ENCODE measurements around the gene USP5. TPM values are rescaled to one million over a fixed set of nuclear protein-coding genes. Genes with fewer than 3 reads are reported as not detected.
"Not testable (repeated sequence)": the region's sequence is repeated elsewhere in the genome, so short reads cannot be mapped to it uniquely, and the experiment has no call there.

The USP5 gene
- total RNA-seq, 2 donors from 2014 or later, result 58.3 to 84.1 TPM

DNA sequence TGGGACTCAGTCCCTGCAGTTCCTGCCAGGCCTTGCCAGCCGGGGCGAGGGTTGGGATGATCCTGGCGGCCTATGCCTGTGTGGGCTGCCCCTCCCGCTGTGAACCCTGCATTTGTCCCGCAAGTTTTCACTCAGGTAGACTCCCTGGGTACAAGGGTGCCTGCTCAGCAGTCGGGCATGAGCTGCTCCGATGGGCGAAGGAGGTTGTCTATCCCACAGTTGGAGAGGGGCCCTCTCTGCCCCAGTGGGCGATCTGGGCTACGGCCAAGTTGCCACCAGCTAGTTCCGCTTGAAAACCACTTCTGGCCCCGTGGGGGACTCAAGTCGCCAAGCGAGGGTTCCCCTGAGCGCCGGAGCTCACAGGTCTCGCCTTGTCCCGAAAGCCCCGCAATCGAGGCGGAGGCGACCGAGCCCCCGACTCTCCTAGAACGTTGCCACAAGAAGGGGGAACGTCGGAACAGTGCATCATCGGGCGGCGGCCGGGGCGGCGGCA, 15.0 kb downstream of the USP5 start:
- peak overlapping the region; percentile 82 to 90 for H3K4me3 ChIP-seq
- H3K9me3 ChIP-seq, result no peaks in the 10 kb centered on the region
- TF ChIP-seq, protein P1, sequence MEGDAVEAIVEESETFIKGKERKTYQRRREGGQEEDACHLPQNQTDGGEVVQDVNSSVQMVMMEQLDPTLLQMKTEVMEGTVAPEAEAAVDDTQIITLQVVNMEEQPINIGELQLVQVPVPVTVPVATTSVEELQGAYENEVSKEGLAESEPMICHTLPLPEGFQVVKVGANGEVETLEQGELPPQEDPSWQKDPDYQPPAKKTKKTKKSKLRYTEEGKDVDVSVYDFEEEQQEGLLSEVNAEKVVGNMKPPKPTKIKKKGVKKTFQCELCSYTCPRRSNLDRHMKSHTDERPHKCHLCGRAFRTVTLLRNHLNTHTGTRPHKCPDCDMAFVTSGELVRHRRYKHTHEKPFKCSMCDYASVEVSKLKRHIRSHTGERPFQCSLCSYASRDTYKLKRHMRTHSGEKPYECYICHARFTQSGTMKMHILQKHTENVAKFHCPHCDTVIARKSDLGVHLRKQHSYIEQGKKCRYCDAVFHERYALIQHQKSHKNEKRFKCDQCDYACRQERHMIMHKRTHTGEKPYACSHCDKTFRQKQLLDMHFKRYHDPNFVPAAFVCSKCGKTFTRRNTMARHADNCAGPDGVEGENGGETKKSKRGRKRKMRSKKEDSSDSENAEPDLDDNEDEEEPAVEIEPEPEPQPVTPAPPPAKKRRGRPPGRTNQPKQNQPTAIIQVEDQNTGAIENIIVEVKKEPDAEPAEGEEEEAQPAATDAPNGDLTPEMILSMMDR (IDR thresholded peaks at IDR 0.05), result no peak
- TF ChIP-seq POLR2A (IDR thresholded peaks at IDR 0.05) (no peak), POLR2AphosphoS5 (IDR thresholded peaks at IDR 0.05) (no peak)
- no peak for DNase-seq (ENCODE audit: low spot score)
- H3K36me3 ChIP-seq, result peaks cover 8 to 9% of the 10 kb centered on the region in 2 donors
- H3K27ac ChIP-seq, result peak overlapping the region; percentile 91 to 97
- WGBS, result 1% methylated on average over 30 of the region's 33 CpGs
- intact Hi-C loops (cut with DNase I), result no loop called here
- peaks cover 12% of the 10 kb centered on the region for H3K4me1 ChIP-seq (replicated peaks)
- no peaks in the 10 kb centered on the region for H3K27me3 ChIP-seq (replicated peaks; ENCODE audit: insufficient read depth)

DNA sequence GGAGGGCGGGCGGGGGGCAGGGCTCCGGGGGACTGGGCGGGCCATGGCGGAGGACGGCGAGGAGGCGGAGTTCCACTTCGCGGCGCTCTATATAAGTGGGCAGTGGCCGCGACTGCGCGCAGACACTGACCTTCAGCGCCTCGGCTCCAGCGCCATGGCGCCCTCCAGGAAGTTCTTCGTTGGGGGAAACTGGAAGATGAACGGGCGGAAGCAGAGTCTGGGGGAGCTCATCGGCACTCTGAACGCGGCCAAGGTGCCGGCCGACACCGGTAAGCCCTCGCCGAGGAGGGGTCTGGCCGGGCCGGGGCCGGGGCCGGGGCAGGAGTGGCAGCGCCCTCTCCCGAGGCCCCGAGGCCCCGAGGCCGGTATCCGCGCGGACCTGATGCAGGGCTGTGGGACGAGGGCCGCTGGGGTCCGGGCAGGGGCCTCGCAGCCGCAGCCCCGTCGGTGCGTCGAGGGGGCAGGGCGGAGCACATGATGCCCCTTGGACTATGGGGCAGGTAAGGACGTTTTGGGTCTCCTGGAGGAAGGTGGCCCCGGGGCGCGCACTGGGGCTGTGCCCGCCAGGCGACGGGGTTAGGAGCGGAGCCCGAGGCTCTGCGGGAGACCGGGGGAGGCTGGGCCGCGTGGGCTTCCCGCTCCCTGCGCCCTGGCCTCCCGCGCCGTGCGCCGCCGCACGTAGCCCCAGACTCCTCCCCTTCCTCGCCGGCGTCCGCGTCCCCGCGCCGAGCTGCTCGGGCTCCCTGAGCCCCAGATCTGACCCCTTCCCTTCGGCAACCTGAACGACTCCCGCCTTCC, 15.7 kb downstream of the USP5 start, which contains the start of gene TPI1:
Gene TPI1 (plus strand): TSS at position 119 of the 798 bp plus-strand sequence. CDS start 36 bp downstream, at position 155.
- Histone ChIP-seq H3K36me3 (peaks cover 3 to 9% of the 10 kb centered on the region in 2 donors), H3K27ac (peak within 1 kb of the TSS; percentile 91 to 97), H3K4me3 (peak within 1 kb of the TSS; percentile 82 to 90), H3K4me1 (replicated peaks) (peaks cover 16% of the 10 kb centered on the region), H3K27me3 (replicated peaks; ENCODE audit: insufficient read depth) (no peaks in the 10 kb centered on the region), H3K9me3 (no peaks in the 10 kb centered on the region)
- under 1% methylated on average over 73 of the region's 86 CpGs for WGBS
- DNase-seq (ENCODE audit: low spot score), result peak; percentile 86
- intact Hi-C loops (cut with DNase I), result no loop called here
- TF ChIP-seq, protein P1 (IDR thresholded peaks at IDR 0.05), result peak in 1 of 4 experiments; percentile 14
- TF ChIP-seq POLR2A (IDR thresholded peaks at IDR 0.05), result peak; percentile 97
- TF ChIP-seq POLR2AphosphoS5 (IDR thresholded peaks at IDR 0.05), result peak; percentile 90

GRCh38 chr12:6868211-6869048, 16.5 kb downstream of the USP5 start:
- peaks cover 3 to 5% of the 10 kb centered on the region in 2 donors for H3K36me3 ChIP-seq
- H3K27me3 ChIP-seq (replicated peaks; ENCODE audit: insufficient read depth), result no peaks in the 10 kb centered on the region
- 6% methylated on average over 22 of the region's 22 CpGs for WGBS
- TF ChIP-seq, protein P1 (IDR thresholded peaks at IDR 0.05), result no peak
- TF ChIP-seq POLR2AphosphoS5 (IDR thresholded peaks at IDR 0.05), result peak; percentile 3
- H3K4me1 ChIP-seq (replicated peaks), result peaks cover 16% of the 10 kb centered on the region
- no peaks in the 10 kb centered on the region for H3K9me3 ChIP-seq
- peak overlapping the region; percentile 82 to 90 for H3K4me3 ChIP-seq
- intact Hi-C loops (cut with DNase I), result no loop called here
- peak overlapping the region; percentile 91 to 97 for H3K27ac ChIP-seq
- no peak for DNase-seq (ENCODE audit: low spot score)

GRCh38 chr12:6869049-6870021, 17.4 kb downstream of the USP5 start:
- DNase-seq (ENCODE audit: low spot score), result peak; percentile 81
- H3K27ac ChIP-seq, result peak overlapping the region in 1 of 2 donors; percentile 91
- TF ChIP-seq POLR2AphosphoS5 (IDR thresholded peaks at IDR 0.05) (peak; percentile 73), POLR2A (IDR thresholded peaks at IDR 0.05) (no peak)
- TF ChIP-seq, protein P1 (IDR thresholded peaks at IDR 0.05), result peak; percentile 85 to 94 (median 92)
- WGBS, result 29% methylated on average over 12 of the region's 12 CpGs
- H3K9me3 ChIP-seq, result no peaks in the 10 kb centered on the region
- H3K4me3 ChIP-seq, result no peak overlapping the region
- H3K27me3 ChIP-seq (replicated peaks; ENCODE audit: insufficient read depth), result no peaks in the 10 kb centered on the region
- peaks cover 16% of the 10 kb centered on the region for H3K4me1 ChIP-seq (replicated peaks)
- peaks cover 3 to 5% of the 10 kb centered on the region in 2 donors for H3K36me3 ChIP-seq
- intact Hi-C loops (cut with DNase I), result loop anchor here (10.0 kb wide), 2 partner anchors 65 to 95 kb away; no protein-coding TSS in a partner anchor

GRCh38 chr12:6870304-6870703, 18.4 kb downstream of the USP5 start:
- intact Hi-C loops (cut with DNase I), result loop anchor here (10.0 kb wide), 2 partner anchors 64 to 94 kb away; no protein-coding TSS in a partner anchor
- H3K36me3 ChIP-seq; H3K27me3 ChIP-seq (replicated peaks; ENCODE audit: insufficient read depth); H3K9me3 ChIP-seq; H3K4me3 ChIP-seq; DNase-seq (ENCODE audit: low spot score); H3K27ac ChIP-seq: not testable (repeated sequence)
- 66% methylated on average over 4 of the region's 4 CpGs for WGBS
- peaks cover 16% of the 10 kb centered on the region for H3K4me1 ChIP-seq (replicated peaks)
